Dermis lymphatic vessel endothelial cell (primary cell): Measurements from ENCODE around the gene TPO. TPM values are rescaled to one million over a fixed set of nuclear protein-coding genes. Genes with fewer than 3 reads are reported as not detected.

Experiments
- total RNA-seq: library from RNA; depleted of rRNA; stranded (reverse); fragments of >200 nt; gene quantifications from 2 replicates; pipeline ENCODE4 v1.2.1, GENCODE V29; 2014

Gene TPO
- not detected in 2 replicates for total RNA-seq

GRCh38 chr2:1413156-1413710 is at the start of gene TPO:
TPO (plus strand) TSS chr2:1413463; CDS start chr2:1414409, 946 bp downstream.

